Measurements from ENCODE around the gene SLC9A7.
A peak's percentile ranks its signal among the peaks of the same experiment; 100 is the strongest.

Gene SLC9A7

GRCh38 chrX:46575586-46575985, 183.3 kb downstream of the SLC9A7 start:
- no peak for TF ChIP-seq CTCF (IDR thresholded peaks at IDR 0.05; ENCODE audit: insufficient read depth, low read length, poor library complexity, severe bottlenecking)
- H3K36me3 ChIP-seq (ENCODE audit: control insufficient read depth, insufficient read depth, low read length) = no peaks in the 10 kb centered on the region; the same call in 1 of the 2 replicates
- DNase-seq (ENCODE audit: extremely low read depth, insufficient read length) = no peak
- H3K4me3 ChIP-seq (replicated peaks; ENCODE audit: low read depth, low read length) = peak overlapping the region; percentile 74
- no peaks in the 10 kb centered on the region for H3K27me3 ChIP-seq (replicated peaks; ENCODE audit: control insufficient read depth, insufficient read depth, low read length)

GRCh38 chrX:46574774-46575381, 184.0 kb downstream of the SLC9A7 start:
- DNase-seq (ENCODE audit: extremely low read depth, insufficient read length) = peak; percentile 78

GRCh38 chrX:46573892-46574773, 184.8 kb downstream of the SLC9A7 start:
- Histone ChIP-seq H3K36me3 (ENCODE audit: control insufficient read depth, insufficient read depth, low read length) (no peaks in the 10 kb centered on the region; the same call in 1 of the 2 replicates), H3K27me3 (replicated peaks; ENCODE audit: control insufficient read depth, insufficient read depth, low read length) (no peaks in the 10 kb centered on the region), H3K4me3 (replicated peaks; ENCODE audit: low read depth, low read length) (peak overlapping the region; percentile 74)
- TF ChIP-seq CTCF (IDR thresholded peaks at IDR 0.05; ENCODE audit: insufficient read depth, low read length, poor library complexity, severe bottlenecking) = no peak
- DNase-seq (ENCODE audit: extremely low read depth, insufficient read length) = peak; percentile 75

More at GRCh38 chrX:46574774-46575381, 184.0 kb downstream of the SLC9A7 start:
- Histone ChIP-seq H3K27me3 (replicated peaks; ENCODE audit: control insufficient read depth, insufficient read depth, low read length) (no peaks in the 10 kb centered on the region), H3K36me3 (ENCODE audit: control insufficient read depth, insufficient read depth, low read length) (no peaks in the 10 kb centered on the region; the same call in 1 of the 2 replicates), H3K4me3 (replicated peaks; ENCODE audit: low read depth, low read length) (peak overlapping the region; percentile 74)
- no peak for TF ChIP-seq CTCF (IDR thresholded peaks at IDR 0.05; ENCODE audit: insufficient read depth, low read length, poor library complexity, severe bottlenecking)

- peak; percentile 77 for DNase-seq (ENCODE audit: extremely low read depth, insufficient read length)
- H3K27me3 ChIP-seq (replicated peaks; ENCODE audit: control insufficient read depth, insufficient read depth, low read length) = no peaks in the 10 kb centered on the region
- H3K36me3 ChIP-seq (ENCODE audit: control insufficient read depth, insufficient read depth, low read length) = no peaks in the 10 kb centered on the region; the same call in 1 of the 2 replicates
- peak; percentile 27 for TF ChIP-seq CTCF (IDR thresholded peaks at IDR 0.05; ENCODE audit: insufficient read depth, low read length, poor library complexity, severe bottlenecking)
- H3K4me3 ChIP-seq (replicated peaks; ENCODE audit: low read depth, low read length) = peak within 1 kb of the TSS; percentile 74
These were observed 185.5 kb downstream of the SLC9A7 start, which contains the start of gene CHST7 for GRCh38 chrX:46573331-46573891. CHST7 (plus strand) TSS chrX:46573765; CDS start chrX:46573932, 167 bp downstream.

GRCh38 chrX:46572340-46572936, 186.5 kb downstream of the SLC9A7 start:
- peak; percentile 32 for TF ChIP-seq CTCF (IDR thresholded peaks at IDR 0.05; ENCODE audit: insufficient read depth, low read length, poor library complexity, severe bottlenecking)
- Histone ChIP-seq H3K4me3 (replicated peaks; ENCODE audit: low read depth, low read length) (0 out of 2 replicates have a peak overlapping the region, but pooled peaks have one; percentile 3), H3K27me3 (replicated peaks; ENCODE audit: control insufficient read depth, insufficient read depth, low read length) (no peaks in the 10 kb centered on the region), H3K36me3 (ENCODE audit: control insufficient read depth, insufficient read depth, low read length) (no peaks in the 10 kb centered on the region)
- peak; percentile 50 for DNase-seq (ENCODE audit: extremely low read depth, insufficient read length)

All from GM06990 (cell line).